HEK293 (cell line): ENCODE data around the gene MRGPRD.

Source experiments
- CTCF ChIA-PET: fragments of 350-600 bp; formaldehyde crosslinking; extraction: SDS; loops from one replicate; lab custom pipeline; 2021; ENCODE audit warnings: antibody characterized with exemption; lab: Yijun Ruan, JAX
- POLR2A ChIA-PET: fragments of 300-600 bp; formaldehyde crosslinking; extraction: SDS; loops from one replicate; lab custom pipeline; 2020; ENCODE audit warnings: antibody characterized with exemption, inconsistent platforms; lab: Yijun Ruan, JAX
- H3K27ac ChIP-seq: fragments of 200-500 bp; sonication (Bioruptor generic); 2 replicates; pipeline ENCODE4 v1.5.1; 2014; ENCODE audit warnings: low read depth, low read length, control low read depth, inconsistent platforms; ENCODE audit errors: extremely low read depth
- H3K36me3 ChIP-seq, 2 experiments: fragments of 200-500 bp in 1 of 2; sonication (Bioruptor generic) in 1 of 2; 1 replicate in 1 of 2; 2 replicates in 1 of 2; pipeline ENCODE4 v1.5.1; 2014 to 2017; ENCODE audit warnings: inconsistent platforms in 2 of 2, low read length in 2 of 2; ENCODE audit not compliant: control insufficient read depth in 2 of 2, insufficient read depth in 1 of 2
- H3K4me1 ChIP-seq: fragments of 200-500 bp; sonication (Bioruptor generic); 2 replicates; pipeline ENCODE4 v1.5.1; 2014; ENCODE audit warnings: mild to moderate bottlenecking, low read length, inconsistent platforms; ENCODE audit not compliant: control insufficient read depth, insufficient read depth
- H3K4me3 ChIP-seq: 2 replicates; pipeline ENCODE4 v1.5.1; 2011; ENCODE audit warnings: low read depth, mild to moderate bottlenecking, control low read depth, low read length, moderate library complexity
- H3K9me3 ChIP-seq: fragments of 200-500 bp; sonication (Bioruptor generic); 2 replicates; pipeline ENCODE4 v1.5.1; 2014; ENCODE audit warnings: low read depth, low read length, inconsistent platforms; ENCODE audit not compliant: control insufficient read depth, insufficient read depth
- GLIS1 ChIP-seq: fragments of 450-650 bp; formaldehyde crosslinking; IDR thresholded peaks from 2 replicates; pipeline ENCODE4 v1.5.1; 2016; ENCODE audit warnings: missing biosample characterization, missing genetic modification characterization
- GLIS2 ChIP-seq: fragments of 450-650 bp; formaldehyde crosslinking; IDR thresholded peaks from 2 replicates; pipeline ENCODE4 v1.5.1; 2016; ENCODE audit warnings: missing biosample characterization, missing genetic modification characterization
- HOXA7 ChIP-seq: sonication (generic); formaldehyde crosslinking; IDR thresholded peaks from 2 replicates; pipeline ENCODE4 v1.8.1; 2022; ENCODE audit warnings: missing genetic modification reagents, borderline replicate concordance
- KLF16 ChIP-seq: fragments of 450-650 bp; formaldehyde crosslinking; IDR thresholded peaks from 2 replicates; pipeline ENCODE4 v1.5.1; 2017; ENCODE audit warnings: missing biosample characterization, missing genetic modification characterization
- MEIS1 ChIP-seq: sonication (generic); formaldehyde crosslinking; IDR thresholded peaks from 2 replicates; pipeline ENCODE4 v1.8.1; 2022; ENCODE audit warnings: missing genetic modification reagents, mild to moderate bottlenecking, borderline replicate concordance
- OVOL3 ChIP-seq: fragments of 450-650 bp; formaldehyde crosslinking; IDR thresholded peaks from 2 replicates; pipeline ENCODE4 v1.5.1; 2016; ENCODE audit warnings: missing biosample characterization, missing genetic modification characterization
- RBAK ChIP-seq: fragments of 450-650 bp; formaldehyde crosslinking; IDR thresholded peaks from 2 replicates; pipeline ENCODE4 v1.5.1; 2016; ENCODE audit warnings: missing biosample characterization, missing genetic modification characterization
- REPIN1 ChIP-seq: fragments of 450-650 bp; formaldehyde crosslinking; IDR thresholded peaks from 2 replicates; pipeline ENCODE4 v1.5.1; 2017; ENCODE audit warnings: missing biosample characterization, missing genetic modification characterization, low read depth
- SETDB1 ChIP-seq: IDR thresholded peaks from one replicate; pipeline ENCODE4 v1.6.1; 2017; ENCODE audit warnings: mild to moderate bottlenecking, low read length, moderate library complexity, mixed read lengths; ENCODE audit not compliant: insufficient read length
- TRIM28 ChIP-seq: IDR thresholded peaks from 2 replicates; pipeline ENCODE4 v1.6.1; 2011; ENCODE audit warnings: low read length, control low read depth, borderline replicate concordance
- ZBTB8A ChIP-seq: fragments of 450-650 bp; formaldehyde crosslinking; IDR thresholded peaks from 2 replicates; pipeline ENCODE4 v1.5.1; 2016; ENCODE audit warnings: missing biosample characterization, missing genetic modification characterization
- ZFP41 ChIP-seq: fragments of 450-650 bp; formaldehyde crosslinking; IDR thresholded peaks from 2 replicates; pipeline ENCODE4 v1.5.1; 2016; ENCODE audit warnings: missing biosample characterization, missing genetic modification characterization, borderline replicate concordance
- ZNF121 ChIP-seq: fragments of 450-650 bp; formaldehyde crosslinking; IDR thresholded peaks from 2 replicates; pipeline ENCODE4 v1.5.1; 2016; ENCODE audit warnings: missing biosample characterization, missing genetic modification characterization
- ZNF146 ChIP-seq: fragments of 450-650 bp; formaldehyde crosslinking; IDR thresholded peaks from 2 replicates; pipeline ENCODE4 v1.5.1; 2016; ENCODE audit warnings: missing biosample characterization, missing genetic modification characterization
- ZNF155 ChIP-seq: fragments of 450-650 bp; formaldehyde crosslinking; IDR thresholded peaks from 2 replicates; pipeline ENCODE4 v1.5.1; 2016; ENCODE audit warnings: missing biosample characterization, missing genetic modification characterization
- ZNF157 ChIP-seq: fragments of 450-650 bp; formaldehyde crosslinking; IDR thresholded peaks from 2 replicates; pipeline ENCODE4 v1.5.1; 2016; ENCODE audit warnings: missing biosample characterization, missing genetic modification characterization
- ZNF175 ChIP-seq: fragments of 450-650 bp; formaldehyde crosslinking; IDR thresholded peaks from 2 replicates; pipeline ENCODE4 v1.5.1; 2016; ENCODE audit warnings: missing biosample characterization, missing genetic modification characterization
- ZNF24 ChIP-seq: fragments of 450-650 bp; formaldehyde crosslinking; IDR thresholded peaks from 2 replicates; pipeline ENCODE4 v1.5.1; 2016; ENCODE audit warnings: missing biosample characterization, missing genetic modification characterization
- ZNF302 ChIP-seq: fragments of 450-650 bp; formaldehyde crosslinking; IDR thresholded peaks from 2 replicates; pipeline ENCODE4 v1.5.1; 2016; ENCODE audit warnings: missing biosample characterization, missing genetic modification characterization, low read depth
- ZNF324 ChIP-seq: fragments of 450-650 bp; formaldehyde crosslinking; IDR thresholded peaks from 2 replicates; pipeline ENCODE4 v1.5.1; 2016; ENCODE audit warnings: missing biosample characterization, missing genetic modification characterization
- ZNF391 ChIP-seq: fragments of 450-650 bp; formaldehyde crosslinking; IDR thresholded peaks from 2 replicates; pipeline ENCODE4 v1.5.1; 2016; ENCODE audit warnings: low read depth, missing biosample characterization, missing genetic modification characterization, borderline replicate concordance
- ZNF404 ChIP-seq: fragments of 450-650 bp; formaldehyde crosslinking; IDR thresholded peaks from 2 replicates; pipeline ENCODE4 v1.5.1; 2017; ENCODE audit warnings: missing biosample characterization, missing genetic modification characterization
- ZNF501 ChIP-seq: fragments of 450-650 bp; formaldehyde crosslinking; IDR thresholded peaks from 2 replicates; pipeline ENCODE4 v1.5.1; 2016; ENCODE audit warnings: missing biosample characterization, missing genetic modification characterization
- ZNF521 ChIP-seq: fragments of 450-650 bp; formaldehyde crosslinking; IDR thresholded peaks from 2 replicates; pipeline ENCODE4 v1.5.1; 2017; ENCODE audit warnings: missing biosample characterization, mild to moderate bottlenecking, missing genetic modification characterization
- ZNF621 ChIP-seq: fragments of 450-650 bp; formaldehyde crosslinking; IDR thresholded peaks from 2 replicates; pipeline ENCODE4 v1.5.1; 2017; ENCODE audit warnings: missing biosample characterization, missing genetic modification characterization
- ZNF677 ChIP-seq: fragments of 450-650 bp; IDR thresholded peaks from 2 replicates; pipeline ENCODE4 v1.5.0; 2018; ENCODE audit warnings: missing biosample characterization, mild to moderate bottlenecking, missing genetic modification characterization, moderate library complexity
- ZNF707 ChIP-seq: fragments of 450-650 bp; formaldehyde crosslinking; IDR thresholded peaks from 2 replicates; pipeline ENCODE4 v1.5.1; 2016; ENCODE audit warnings: missing biosample characterization, missing genetic modification characterization
- ZNF785 ChIP-seq: fragments of 450-650 bp; formaldehyde crosslinking; IDR thresholded peaks from 2 replicates; pipeline ENCODE4 v1.5.1; 2016; ENCODE audit warnings: missing biosample characterization, missing genetic modification characterization
- ZNF843 ChIP-seq: fragments of 450-650 bp; formaldehyde crosslinking; IDR thresholded peaks from 2 replicates; pipeline ENCODE4 v1.5.1; 2016; ENCODE audit warnings: missing biosample characterization, missing genetic modification characterization
- ZSCAN16 ChIP-seq: fragments of 450-650 bp; formaldehyde crosslinking; IDR thresholded peaks from 2 replicates; pipeline ENCODE4 v1.5.1; 2016; ENCODE audit warnings: missing biosample characterization, missing genetic modification characterization
- ZSCAN23 ChIP-seq: fragments of 450-650 bp; formaldehyde crosslinking; IDR thresholded peaks from 2 replicates; pipeline ENCODE4 v1.5.1; 2016; ENCODE audit warnings: missing biosample characterization, missing genetic modification characterization
- TF ChIP-seq, protein P1 (sequence below): fragments of 450-650 bp; formaldehyde crosslinking; IDR thresholded peaks from 2 replicates; pipeline ENCODE4 v1.5.1; 2017; ENCODE audit warnings: missing biosample characterization, missing genetic modification characterization
- TF ChIP-seq, protein P2 (sequence below): fragments of 450-650 bp; formaldehyde crosslinking; IDR thresholded peaks from 2 replicates; pipeline ENCODE4 v1.5.1; 2016; ENCODE audit warnings: missing biosample characterization, missing genetic modification characterization
- TF ChIP-seq, protein P3 (sequence below): sonication (generic); formaldehyde crosslinking; IDR thresholded peaks from 2 replicates; pipeline ENCODE4 v1.8.1; 2022; ENCODE audit warnings: mild to moderate bottlenecking, moderate library complexity, missing genetic modification reagents

The MRGPRD gene

DNA sequence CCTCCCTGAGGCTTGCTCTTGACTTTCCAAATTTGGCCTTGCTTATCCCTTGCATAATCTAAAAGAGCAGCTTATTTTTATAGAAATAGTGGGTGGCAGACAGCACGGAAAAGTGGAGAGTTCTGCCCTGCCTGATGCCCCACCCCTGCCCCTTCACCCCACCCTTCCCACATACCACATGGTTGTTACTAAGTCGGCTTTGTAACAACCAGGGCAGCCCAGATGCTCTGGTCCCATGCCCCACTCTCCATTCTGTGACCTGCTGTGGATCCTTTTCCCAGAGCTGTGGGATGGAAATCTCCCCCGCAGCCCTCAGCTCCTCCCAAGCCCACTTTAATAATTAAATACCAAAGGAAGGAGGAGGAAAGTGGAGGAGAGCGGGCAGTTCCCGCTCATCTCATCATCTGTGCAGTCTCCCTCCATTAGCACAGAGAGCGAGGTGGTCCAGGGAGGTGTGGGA lies 21.4 kb upstream of the MRGPRD start:
- H3K4me1 ChIP-seq = 0 out of 2 replicates have a peak, but pooled peaks cover 2% of the 10 kb centered on the region
- no peaks in the 10 kb centered on the region for H3K36me3 ChIP-seq
- no peak overlapping the region for H3K4me3 ChIP-seq
- no peaks in the 10 kb centered on the region for H3K9me3 ChIP-seq
- no peak overlapping the region for H3K27ac ChIP-seq
- ChIA-PET POLR2A (no interaction called here), CTCF (interaction anchor here (0.7 to 1.0 kb wide), 2 partner anchors 9 to 17 kb away, joined by 3 to 6 read pairs; no protein-coding TSS in a partner anchor)
- TF ChIP-seq ZNF843 (no peak), ZSCAN23 (tag by site-specific recombination) (no peak), MEIS1 (no peak), ZFP41 (tag by site-specific recombination) (no peak), REPIN1 (tag by site-specific recombination) (no peak), SETDB1 (no peak), ZNF391 (tag by site-specific recombination) (no peak), ZNF324 (tag by site-specific recombination) (no peak), ZNF155 (tag by site-specific recombination) (no peak), ZNF521 (no peak), ZNF677 (no peak), ZNF302 (tag by site-specific recombination) (no peak), ZNF621 (tag by site-specific recombination) (no peak), TRIM28 (no peak), ZNF501 (tag by site-specific recombination) (no peak), ZNF175 (tag by site-specific recombination) (no peak), GLIS2 (tag by site-specific recombination) (no peak)
- TF ChIP-seq, protein P1, sequence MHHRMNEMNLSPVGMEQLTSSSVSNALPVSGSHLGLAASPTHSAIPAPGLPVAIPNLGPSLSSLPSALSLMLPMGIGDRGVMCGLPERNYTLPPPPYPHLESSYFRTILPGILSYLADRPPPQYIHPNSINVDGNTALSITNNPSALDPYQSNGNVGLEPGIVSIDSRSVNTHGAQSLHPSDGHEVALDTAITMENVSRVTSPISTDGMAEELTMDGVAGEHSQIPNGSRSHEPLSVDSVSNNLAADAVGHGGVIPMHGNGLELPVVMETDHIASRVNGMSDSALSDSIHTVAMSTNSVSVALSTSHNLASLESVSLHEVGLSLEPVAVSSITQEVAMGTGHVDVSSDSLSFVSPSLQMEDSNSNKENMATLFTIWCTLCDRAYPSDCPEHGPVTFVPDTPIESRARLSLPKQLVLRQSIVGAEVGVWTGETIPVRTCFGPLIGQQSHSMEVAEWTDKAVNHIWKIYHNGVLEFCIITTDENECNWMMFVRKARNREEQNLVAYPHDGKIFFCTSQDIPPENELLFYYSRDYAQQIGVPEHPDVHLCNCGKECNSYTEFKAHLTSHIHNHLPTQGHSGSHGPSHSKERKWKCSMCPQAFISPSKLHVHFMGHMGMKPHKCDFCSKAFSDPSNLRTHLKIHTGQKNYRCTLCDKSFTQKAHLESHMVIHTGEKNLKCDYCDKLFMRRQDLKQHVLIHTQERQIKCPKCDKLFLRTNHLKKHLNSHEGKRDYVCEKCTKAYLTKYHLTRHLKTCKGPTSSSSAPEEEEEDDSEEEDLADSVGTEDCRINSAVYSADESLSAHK (tag by site-specific recombination) = no peak
- TF ChIP-seq, protein P2, sequence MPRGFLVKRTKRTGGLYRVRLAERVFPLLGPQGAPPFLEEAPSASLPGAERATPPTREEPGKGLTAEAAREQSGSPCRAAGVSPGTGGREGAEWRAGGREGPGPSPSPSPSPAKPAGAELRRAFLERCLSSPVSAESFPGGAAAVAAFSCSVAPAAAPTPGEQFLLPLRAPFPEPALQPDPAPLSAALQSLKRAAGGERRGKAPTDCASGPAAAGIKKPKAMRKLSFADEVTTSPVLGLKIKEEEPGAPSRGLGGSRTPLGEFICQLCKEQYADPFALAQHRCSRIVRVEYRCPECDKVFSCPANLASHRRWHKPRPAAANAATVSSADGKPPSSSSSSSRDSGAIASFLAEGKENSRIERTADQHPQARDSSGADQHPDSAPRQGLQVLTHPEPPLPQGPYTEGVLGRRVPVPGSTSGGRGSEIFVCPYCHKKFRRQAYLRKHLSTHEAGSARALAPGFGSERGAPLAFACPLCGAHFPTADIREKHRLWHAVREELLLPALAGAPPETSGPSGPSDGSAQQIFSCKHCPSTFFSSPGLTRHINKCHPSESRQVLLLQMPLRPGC (tag by site-specific recombination) = no peak

DNA sequence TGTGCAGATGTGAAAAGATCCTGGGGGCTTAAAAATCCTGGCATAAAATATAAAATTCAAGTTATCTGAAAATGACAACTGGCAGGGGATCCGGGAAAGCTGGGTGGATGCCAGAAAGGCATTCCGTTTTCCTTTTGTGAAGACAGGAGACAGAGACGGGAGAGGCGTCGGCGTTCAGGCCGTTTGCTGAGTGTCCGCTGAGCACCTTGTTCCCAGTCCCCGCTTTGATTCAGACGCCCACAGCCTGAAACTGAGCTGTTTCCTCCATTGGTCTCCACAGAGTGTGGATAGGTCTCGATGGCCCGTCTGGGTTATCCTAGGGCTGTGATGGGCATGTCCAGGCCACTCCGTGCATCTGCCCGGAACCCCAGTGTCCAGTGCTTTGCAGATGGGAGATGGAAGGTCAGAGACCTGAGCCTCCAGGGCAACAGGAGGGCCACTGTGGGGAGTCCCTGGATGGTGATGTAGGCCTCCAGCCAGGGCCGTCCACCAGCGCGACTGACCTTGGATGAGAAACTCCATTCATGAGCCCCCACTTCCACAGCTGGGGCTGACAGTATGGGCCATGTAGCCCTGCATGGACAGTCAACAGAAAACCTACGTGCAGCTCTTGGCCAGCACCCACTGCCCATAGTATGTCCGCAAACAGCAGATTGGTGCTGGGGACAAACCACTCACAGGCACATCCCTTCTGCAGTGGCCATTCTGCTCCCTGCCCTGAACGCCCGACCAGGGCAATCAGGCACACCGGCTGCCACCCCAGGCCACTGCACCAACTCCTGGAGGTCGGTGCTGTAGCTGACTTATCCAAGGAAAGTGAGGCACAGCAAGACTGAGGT lies 20.7 kb upstream of the MRGPRD start:
- CTCF ChIA-PET = interaction anchor here (1.0 kb wide), 2 partner anchors 18 to 26 kb away, joined by 3 read pairs; no protein-coding TSS in a partner anchor
- Histone ChIP-seq H3K4me3 (no peak overlapping the region), H3K4me1 (0 out of 2 replicates have a peak, but pooled peaks cover 2% of the 10 kb centered on the region), H3K36me3 (no peaks in the 10 kb centered on the region), H3K27ac (no peak overlapping the region), H3K9me3 (no peaks in the 10 kb centered on the region)
- POLR2A ChIA-PET = no interaction called here
- TF ChIP-seq ZNF707 (tag by site-specific recombination) = no peak
- TF ChIP-seq, protein P3, sequence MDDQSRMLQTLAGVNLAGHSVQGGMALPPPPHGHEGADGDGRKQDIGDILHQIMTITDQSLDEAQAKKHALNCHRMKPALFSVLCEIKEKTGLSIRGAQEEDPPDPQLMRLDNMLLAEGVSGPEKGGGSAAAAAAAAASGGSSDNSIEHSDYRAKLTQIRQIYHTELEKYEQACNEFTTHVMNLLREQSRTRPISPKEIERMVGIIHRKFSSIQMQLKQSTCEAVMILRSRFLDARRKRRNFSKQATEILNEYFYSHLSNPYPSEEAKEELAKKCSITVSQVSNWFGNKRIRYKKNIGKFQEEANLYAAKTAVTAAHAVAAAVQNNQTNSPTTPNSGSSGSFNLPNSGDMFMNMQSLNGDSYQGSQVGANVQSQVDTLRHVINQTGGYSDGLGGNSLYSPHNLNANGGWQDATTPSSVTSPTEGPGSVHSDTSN (CRISPR knock-in tag) = no peak
- no peak for TF ChIP-seq HOXA7 (CRISPR knock-in tag)
- no peak for TF ChIP-seq RBAK (tag by site-specific recombination)
- TF ChIP-seq ZNF404 (tag by site-specific recombination) = no peak
- TF ChIP-seq KLF16 (tag by site-specific recombination) = no peak
- TF ChIP-seq GLIS1 (tag by site-specific recombination) = no peak
- no peak for TF ChIP-seq ZSCAN16
- TF ChIP-seq ZNF785 (tag by site-specific recombination) = no peak
- TF ChIP-seq ZBTB8A (tag by site-specific recombination) = no peak
- no peak for TF ChIP-seq ZNF24 (tag by site-specific recombination)
- TF ChIP-seq ZNF121 (tag by site-specific recombination) = no peak
- TF ChIP-seq ZNF157 (tag by site-specific recombination) = no peak
- TF ChIP-seq OVOL3 (tag by site-specific recombination) = no peak
- TF ChIP-seq ZNF146 (tag by site-specific recombination) = no peak
